Gastrocnemius medialis (tissue), 4 donors: ENCODE results near the gene SLC11A1. TPM values are rescaled to one million over a fixed set of nuclear protein-coding genes. Genes with fewer than 3 reads are reported as not detected.
A peak's percentile ranks its signal among the peaks of the same experiment; 100 is the strongest.

ENCODE experiments used
- ATAC-seq, 2 donors: fragments of 150-250 bp; one replicate each; pipeline ENCODE4 v1.9.1; 2016
- DNase-seq, 2 donors: peaks; one replicate each; pipeline ENCODE4 v3.0.0-alpha.2; 2019
- H3K27ac ChIP-seq, 4 donors: fragments of 200-600 bp; sonication (generic); 1 replicate in 1 of 4; 2 replicates in 3 of 4; pipeline ENCODE4 v1.5.1; 2016 to 2018; ENCODE audit warnings: mild to moderate bottlenecking in 2 of 4, moderate library complexity in 1 of 4
- H3K27me3 ChIP-seq, 3 donors: fragments of 200-600 bp; sonication (generic) in 2 of 3; 1 replicate in 1 of 3; 2 replicates in 2 of 3; pipeline versions ENCODE4 v1.5.1 to v1.6.0; 2016 to 2019; ENCODE audit warnings: mild to moderate bottlenecking in 1 of 3, moderate library complexity in 1 of 3
- H3K36me3 ChIP-seq, 2 donors: fragments of 200-600 bp; sonication (generic) in 1 of 2; one replicate each; pipeline ENCODE4 v1.5.1; 2017 to 2018
- H3K4me1 ChIP-seq, 2 donors: fragments of 200-600 bp; sonication (generic) in 1 of 2; one replicate each; pipeline ENCODE4 v1.5.1; 2016 to 2017; ENCODE audit warnings: mild to moderate bottlenecking in 2 of 2
- H3K4me3 ChIP-seq, 4 donors: fragments of 200-600 bp; sonication (generic) in 3 of 4; 1 replicate in 1 of 4; 2 replicates in 3 of 4; pipeline ENCODE4 v1.5.1; 2016 to 2019; ENCODE audit warnings: mild to moderate bottlenecking in 2 of 4
- H3K9me3 ChIP-seq, 3 donors: fragments of 200-600 bp; sonication (generic) in 2 of 3; 1 replicate in 1 of 3; 2 replicates in 2 of 3; pipeline ENCODE4 v1.5.1; 2016 to 2019
- CTCF ChIP-seq, 5 experiments: fragments of 450-650 bp in 3 of 5; fragments of 200-600 bp in 2 of 5; sonication (generic) in 2 of 5; IDR thresholded peaks in 4 of 5; conservative IDR thresholded peaks in 1 of 5; 1 replicate in 4 of 5; 2 replicates in 1 of 5; pipeline ENCODE4 v1.5.1; 2016 to 2019; ENCODE audit warnings: antibody characterized with exemption in 5 of 5, mild to moderate bottlenecking in 3 of 5, moderate library complexity in 3 of 5
- POLR2A ChIP-seq, 2 donors: fragments of 450-650 bp; IDR thresholded peaks; one replicate each; pipeline ENCODE4 v1.6.1; 2017; ENCODE audit warnings: antibody characterized with exemption in 2 of 2, mild to moderate bottlenecking in 2 of 2, moderate library complexity in 2 of 2
- in situ Hi-C, 4 donors: fragments of 200-750 bp; cut with MboI; loops; one replicate each; pipeline versions ENCODE4 v1.15.0 to v1.8.0; 2017; ENCODE audit warnings: low sequenced_read_pairs in 4 of 4
- intact Hi-C: fragments of 100-400 bp; cut with DNase I; formaldehyde crosslinking; loops from one replicate; pipeline ENCODE4 v1.15.1; 2023; ENCODE audit warnings: low total_unique reads
- total RNA-seq, 4 donors: library from RNA; depleted of rRNA; stranded (reverse); fragments of >200 nt; gene quantifications; one replicate each; pipeline versions ENCODE4 v1.1.0 to v1.2.3, GENCODE V29; 2016

SLC11A1 gene
- total RNA-seq, 4 donors from 2014 or later, result 1.1 to 6.3 (median 4.5) TPM

GRCh38 chr2:218398437-218399390 lies 16.6 kb downstream of the SLC11A1 start:
- H3K9me3 ChIP-seq, result no peaks in the 10 kb centered on the region
- TF ChIP-seq POLR2A (IDR thresholded peaks at IDR 0.05), result peak in 1 of 2 donors; percentile 10
- TF ChIP-seq CTCF (IDR thresholded peaks at IDR 0.05 in 4 of 5, conservative IDR thresholded peaks at IDR 0.05 in 1 of 5), result no peak
- peaks cover 32 to 44% of the 10 kb centered on the region in 2 donors for H3K4me1 ChIP-seq
- H3K27ac ChIP-seq, result peak overlapping the region; percentile 97 to 100 (median 98)
- peaks cover 0 to 26% of the 10 kb centered on the region in 2 donors for H3K36me3 ChIP-seq
- DNase-seq, result peak; percentile 40 to 76
- H3K27me3 ChIP-seq, result no peaks in the 10 kb centered on the region
- in situ Hi-C loops (loop anchor here in 1 of 4 donors (10.0 kb wide), 1 partner anchor 124 kb away; the partner anchor contains the start of genes AAMP and PNKD), intact Hi-C loops (loop anchor here (2.0 to 10.0 kb wide), 5 partner anchors 182 to 1986 kb away; partner anchors contain the start of genes ARPC2, BCS1L, PRKAG3 and RNF25)
- peak overlapping the region; percentile 87 to 99 (median 93) for H3K4me3 ChIP-seq
- ATAC-seq, result peak; percentile 18 to 28

- in situ Hi-C loops (loop anchor here (10.0 to 25.0 kb wide), 3 partner anchors 125 to 288 kb away; partner anchors contain the start of genes BCS1L (in 2 of the 4), RNF25 (in 2 of the 4), STK36 (in 2 of the 4) and ZNF142 (in 2 of the 4)), intact Hi-C loops (loop anchor here (2.0 to 10.0 kb wide), 5 partner anchors 183 to 1987 kb away; partner anchors contain the start of genes ARPC2, BCS1L, PRKAG3 and RNF25)
- no peaks in the 10 kb centered on the region for H3K9me3 ChIP-seq
- H3K36me3 ChIP-seq, result peaks cover 0 to 35% of the 10 kb centered on the region in 2 donors
- ATAC-seq, result peak; percentile 51 to 57
- peak within 1 kb of the TSS; percentile 87 to 99 (median 93) for H3K4me3 ChIP-seq
- DNase-seq, result peak; percentile 95 to 96
- no peaks in the 10 kb centered on the region for H3K27me3 ChIP-seq
- TF ChIP-seq CTCF (IDR thresholded peaks at IDR 0.05 in 4 of 5, conservative IDR thresholded peaks at IDR 0.05 in 1 of 5) (peak in 2 of 5 experiments; percentile 18 to 31), POLR2A (IDR thresholded peaks at IDR 0.05) (peak; percentile 79 to 81)
- H3K4me1 ChIP-seq, result peaks cover 32 to 44% of the 10 kb centered on the region in 2 donors
- H3K27ac ChIP-seq, result peak within 1 kb of the TSS; percentile 97 to 100 (median 98)
Observed at GRCh38 chr2:218399391-218400166, 17.5 kb downstream of the SLC11A1 start, which contains the start of gene CTDSP1. Gene CTDSP1, plus strand, starts transcription at chr2:218399868. Its CDS starts 223 bp downstream, at chr2:218400091.

- H3K4me1 ChIP-seq, result peaks cover 38 to 48% of the 10 kb centered on the region in 2 donors
- ATAC-seq, result peak in 1 of 2 donors; percentile 3
- peak overlapping the region; percentile 76 to 99 (median 93) for H3K4me3 ChIP-seq
- no peaks in the 10 kb centered on the region for H3K9me3 ChIP-seq
- DNase-seq, result no peak
- H3K27me3 ChIP-seq, result no peaks in the 10 kb centered on the region
- peak overlapping the region; percentile 97 to 100 (median 98) for H3K27ac ChIP-seq
- in situ Hi-C loops, result loop anchor here (25.0 kb wide), 2 partner anchors 262 to 287 kb away; partner anchors contain the start of genes BCS1L (in 2 of the 4), RNF25 (in 2 of the 4), STK36 (in 2 of the 4) and ZNF142 (in 2 of the 4)
- peaks cover 0 to 40% of the 10 kb centered on the region in 2 donors for H3K36me3 ChIP-seq
- no peak for TF ChIP-seq POLR2A (IDR thresholded peaks at IDR 0.05)
- no peak for TF ChIP-seq CTCF (IDR thresholded peaks at IDR 0.05 in 4 of 5, conservative IDR thresholded peaks at IDR 0.05 in 1 of 5)
- intact Hi-C loops, result no loop called here
Observed at GRCh38 chr2:218400167-218400929, 18.3 kb downstream of the SLC11A1 start.
